Activated CD8-positive, alpha-beta memory T cell treated with anti-CD3 and anti-CD28 coated beads for 24 hours (primary cell): ENCODE measurements around the gene COL9A1.

Experiments
- DNase-seq: peaks from one replicate; pipeline ENCODE4 v3.0.0-alpha.2; 2020

Gene COL9A1

DNA sequence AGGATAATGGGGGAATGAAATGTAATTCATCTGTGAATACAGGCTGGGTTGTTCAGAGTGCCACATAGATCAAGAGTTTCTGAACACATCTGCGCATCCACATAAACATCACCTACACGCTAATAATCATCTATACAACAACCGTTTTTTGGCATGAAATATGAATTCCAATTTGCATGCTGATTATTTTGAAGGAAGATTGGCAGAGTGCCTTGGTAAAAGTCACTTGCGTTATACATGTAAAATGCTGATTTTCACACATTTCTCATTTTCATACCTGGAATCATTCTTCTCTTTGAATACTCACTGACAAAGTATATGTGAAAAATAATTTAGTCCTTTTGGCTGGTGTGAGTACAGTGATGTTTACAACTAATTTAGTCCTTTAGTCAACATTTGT lies 17.7 kb downstream of the COL9A1 start:
- DNase-seq = no peak

DNA sequence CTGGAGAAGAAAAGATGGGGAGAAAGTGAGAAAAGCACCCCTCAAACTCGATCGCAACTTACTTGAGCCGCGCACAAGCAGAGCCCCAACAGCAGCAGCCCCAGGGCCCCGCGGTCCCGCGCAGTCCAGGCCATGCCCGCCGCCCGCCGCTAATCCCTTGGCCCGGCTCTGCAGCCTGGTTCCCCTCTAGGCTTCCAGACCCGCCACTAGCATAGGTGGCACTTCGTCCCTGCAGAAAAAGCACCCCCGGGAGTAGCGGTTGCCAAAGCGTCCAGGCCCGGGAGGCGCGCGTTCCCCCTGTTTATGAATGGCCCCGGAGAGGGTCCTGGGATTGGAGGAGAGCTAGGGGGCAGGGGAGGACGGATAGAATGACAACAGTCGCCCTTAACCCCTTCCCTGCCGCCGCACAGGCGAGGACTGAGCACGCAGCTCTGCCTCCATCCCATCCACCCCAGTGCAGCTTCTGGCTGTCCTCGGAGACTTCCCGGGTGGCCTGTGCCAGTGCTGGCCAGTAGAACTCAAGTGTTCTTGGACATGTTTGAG lies 19.9 kb downstream of the COL9A1 start:
- DNase-seq = no peak

DNA sequence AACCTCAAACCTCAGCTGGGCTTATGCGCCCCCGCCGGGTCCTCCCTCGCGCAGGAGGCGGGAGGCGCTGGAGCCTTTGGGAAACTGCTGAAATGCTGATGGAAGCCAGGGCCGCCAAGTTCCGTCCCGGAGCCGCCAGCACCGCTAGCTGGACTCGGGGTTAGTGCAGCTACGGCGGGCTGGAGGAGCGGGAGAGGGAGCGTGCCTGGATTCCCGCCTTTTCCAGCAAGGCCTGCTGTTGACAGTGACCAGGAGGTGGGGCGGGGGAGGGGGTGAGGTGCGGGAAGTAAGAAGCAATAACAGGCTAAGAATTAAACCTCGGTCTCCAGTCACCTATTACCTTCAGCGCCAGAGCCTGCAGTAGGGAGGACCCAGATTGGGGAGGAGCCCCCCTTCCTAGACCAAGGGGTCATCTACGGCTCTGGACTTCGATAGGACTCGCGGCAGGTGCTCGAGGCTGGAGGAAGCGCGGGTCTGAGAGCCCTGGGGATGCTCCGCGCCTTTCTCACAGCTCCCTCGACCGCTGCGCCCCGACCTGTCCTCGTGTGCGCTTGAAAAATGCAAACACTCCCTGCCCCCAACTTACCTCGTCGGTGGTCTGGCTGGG lies 20.5 kb downstream of the COL9A1 start:
- no peak for DNase-seq

DNA sequence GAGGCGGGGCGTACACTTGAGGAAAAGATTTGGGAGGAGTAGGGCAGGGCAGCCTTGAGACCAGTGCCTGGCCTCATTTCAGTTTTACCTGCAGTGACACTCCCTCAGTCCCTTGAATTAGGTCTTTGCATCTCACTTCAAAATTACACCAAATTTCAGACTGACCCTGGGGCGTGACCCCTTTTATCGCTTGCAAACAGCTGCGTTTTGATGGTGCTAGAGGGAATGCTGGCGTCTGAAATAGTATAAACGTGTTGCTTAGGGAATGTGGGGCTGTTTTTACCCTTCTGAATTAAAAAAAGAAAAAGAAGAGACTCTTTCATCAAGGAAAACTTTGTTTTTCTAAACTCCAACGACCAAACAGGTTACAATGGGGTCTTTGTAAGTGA lies 21.0 kb downstream of the COL9A1 start:
- DNase-seq = no peak

DNA sequence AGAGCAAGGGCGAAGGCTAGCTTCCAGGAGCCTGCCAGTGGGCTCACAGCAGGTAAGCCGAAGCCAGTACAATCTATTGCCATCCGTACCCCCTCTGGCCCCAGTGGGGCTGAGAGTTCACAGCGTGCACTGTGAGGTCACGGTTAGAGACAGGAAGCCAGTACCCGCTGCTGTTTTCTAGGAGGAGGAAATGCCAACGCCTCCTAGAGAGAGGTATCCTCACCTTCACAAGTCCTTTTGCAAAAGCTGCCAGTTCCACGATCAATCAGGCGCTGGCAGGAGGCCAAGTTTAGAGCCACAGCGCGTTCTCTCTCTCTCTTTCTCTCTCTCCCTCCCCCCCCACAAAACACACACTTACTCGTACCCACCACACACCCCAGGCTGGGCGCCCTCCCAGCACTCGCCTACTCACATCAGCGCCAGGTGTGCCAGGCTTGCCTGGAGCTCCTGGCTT lies 22.5 kb downstream of the COL9A1 start:
- no peak for DNase-seq

DNA sequence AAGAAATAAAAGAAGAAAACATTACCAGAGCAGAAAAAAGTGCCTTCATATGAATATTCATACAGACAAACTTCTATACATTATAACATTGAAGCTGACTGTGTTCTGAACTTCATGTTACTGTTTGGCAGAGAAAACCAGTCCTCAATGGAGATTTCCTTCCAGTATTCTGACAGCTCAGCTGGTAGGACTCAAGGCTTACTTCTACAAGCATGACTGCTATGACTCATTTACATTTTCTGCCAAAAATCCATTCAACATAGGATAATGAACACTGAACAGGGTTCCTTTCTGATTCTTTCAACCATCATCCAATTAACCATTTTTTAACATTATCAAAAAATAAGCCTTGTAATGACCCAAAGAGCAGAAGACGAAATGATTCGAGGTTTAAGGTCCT lies 25.4 kb downstream of the COL9A1 start:
- DNase-seq = no peak

DNA sequence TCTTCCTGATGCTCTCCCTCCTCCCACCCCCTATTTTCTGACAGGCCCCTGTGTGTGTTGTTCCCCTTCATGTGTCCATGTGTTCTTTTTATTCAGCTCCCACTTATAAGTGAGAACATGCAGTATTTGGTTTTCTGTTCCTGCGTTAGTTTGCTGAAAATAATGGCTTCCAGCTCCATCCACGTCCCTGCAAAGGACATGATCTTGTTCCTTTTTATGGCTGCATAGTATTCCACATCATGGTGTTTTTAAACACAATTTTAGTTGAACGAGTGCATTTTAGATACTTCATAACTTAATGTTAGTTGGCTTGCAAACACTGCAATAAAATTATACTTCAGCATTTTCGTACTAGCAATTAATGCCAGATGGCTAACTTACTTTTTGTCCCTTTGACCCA lies 28.5 kb downstream of the COL9A1 start:
- no peak for DNase-seq

DNA sequence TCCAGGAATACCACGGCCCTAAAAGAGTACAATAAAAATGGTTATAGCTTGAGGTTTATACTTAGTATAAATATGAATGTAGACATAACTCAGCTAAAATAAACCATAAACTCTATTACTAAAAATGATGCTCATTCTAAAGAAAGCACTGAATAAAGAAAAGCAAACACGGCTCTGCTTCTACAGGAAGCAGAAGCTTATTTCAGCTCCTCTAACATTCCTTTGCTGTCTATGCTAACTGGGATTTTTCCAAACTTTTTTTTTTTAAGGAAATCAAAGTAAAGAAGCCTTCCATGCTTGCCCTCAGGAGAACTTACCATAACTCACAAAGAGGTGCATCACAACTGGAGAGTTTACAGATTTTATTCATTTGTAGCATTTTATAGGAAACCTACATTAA lies 30.8 kb downstream of the COL9A1 start:
- no peak for DNase-seq

DNA sequence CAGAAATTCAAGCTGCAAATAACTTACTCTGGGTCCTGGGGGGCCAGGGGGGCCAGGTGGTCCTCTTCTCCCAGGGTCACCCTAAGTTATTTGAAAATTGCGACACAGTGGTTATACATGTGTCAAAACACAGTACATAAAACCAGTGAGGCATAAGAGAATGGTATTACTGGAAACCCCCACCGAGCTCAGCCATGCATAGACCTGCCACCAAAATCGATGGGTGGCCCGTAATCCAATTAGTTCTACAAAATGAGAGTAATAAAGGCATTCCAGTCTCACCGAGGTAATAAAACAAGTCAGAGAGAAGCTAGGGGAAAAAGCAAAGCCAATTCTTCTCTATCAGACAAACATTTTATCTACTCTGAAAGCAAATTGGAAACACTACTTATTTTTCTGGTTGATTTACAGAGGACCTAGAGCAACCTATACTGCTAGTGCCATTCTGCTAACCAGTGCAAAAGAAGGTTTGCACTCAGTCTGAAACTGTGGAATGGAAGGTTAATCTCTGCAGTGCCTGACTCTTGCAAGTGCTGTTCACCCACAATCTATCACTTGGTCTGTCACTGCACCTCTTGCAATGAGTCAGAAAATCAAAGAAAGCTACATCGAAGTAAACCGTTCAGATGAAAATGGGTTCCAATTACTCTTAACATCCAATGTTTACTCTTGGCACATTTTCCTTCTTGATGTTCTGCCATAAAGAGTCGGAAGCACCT lies 32.4 kb downstream of the COL9A1 start:
- no peak for DNase-seq

DNA sequence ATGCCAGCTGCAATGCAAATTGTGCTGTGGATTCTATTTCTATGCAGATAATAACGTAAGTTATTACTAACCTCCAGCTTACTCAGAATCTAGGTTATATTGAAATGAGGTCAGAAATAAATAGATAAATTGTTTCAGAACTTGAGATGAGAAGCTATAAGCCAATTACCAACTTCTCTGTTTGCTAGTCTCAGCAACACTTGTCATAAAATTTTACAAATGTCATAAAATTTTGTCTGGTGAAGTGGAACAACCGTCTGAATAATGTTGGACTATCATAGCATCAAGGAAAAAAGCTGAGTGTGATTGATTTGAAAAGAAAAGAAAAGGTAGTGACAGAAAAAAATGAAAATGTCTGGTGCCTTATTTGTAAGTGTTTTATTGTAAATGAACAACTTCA lies 36.7 kb downstream of the COL9A1 start:
- no peak for DNase-seq

DNA sequence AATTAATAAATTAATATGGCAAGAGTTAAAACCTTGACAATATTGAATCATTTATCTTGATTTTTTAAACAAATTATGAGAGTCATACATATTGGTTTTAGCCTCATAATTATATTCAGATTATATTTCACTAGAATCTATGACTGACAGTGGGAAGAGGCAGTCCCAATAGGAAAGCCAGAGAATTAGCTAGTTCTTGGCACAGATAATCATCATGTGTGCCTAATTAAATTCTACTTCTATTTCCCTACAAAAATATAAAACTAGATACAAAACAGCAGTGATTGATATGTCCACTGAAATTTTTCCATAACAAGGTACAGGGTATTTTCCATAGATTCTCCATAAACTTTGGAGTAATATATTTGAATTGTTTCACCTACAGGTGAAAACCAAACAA lies 38.6 kb downstream of the COL9A1 start:
- DNase-seq = no peak

DNA sequence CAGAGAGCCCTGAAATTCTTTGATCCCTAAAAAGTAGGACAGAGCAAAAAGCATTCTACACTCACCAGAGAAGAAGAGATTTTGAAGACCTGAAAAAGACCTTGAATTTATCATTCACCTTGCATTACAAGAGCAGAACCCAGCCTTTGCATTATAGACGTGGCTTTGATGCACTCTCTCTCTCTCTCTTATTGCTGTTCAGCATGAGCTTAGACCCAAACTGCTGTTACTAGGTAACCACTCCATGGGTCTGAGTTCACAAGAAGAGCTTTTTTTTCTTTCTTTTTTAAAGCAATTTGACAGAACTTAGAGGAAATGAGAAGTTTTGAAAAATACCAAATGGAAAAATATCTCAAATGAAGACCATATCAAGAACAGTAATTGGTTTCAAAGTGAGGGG lies 44.4 kb downstream of the COL9A1 start:
- DNase-seq = no peak

DNA sequence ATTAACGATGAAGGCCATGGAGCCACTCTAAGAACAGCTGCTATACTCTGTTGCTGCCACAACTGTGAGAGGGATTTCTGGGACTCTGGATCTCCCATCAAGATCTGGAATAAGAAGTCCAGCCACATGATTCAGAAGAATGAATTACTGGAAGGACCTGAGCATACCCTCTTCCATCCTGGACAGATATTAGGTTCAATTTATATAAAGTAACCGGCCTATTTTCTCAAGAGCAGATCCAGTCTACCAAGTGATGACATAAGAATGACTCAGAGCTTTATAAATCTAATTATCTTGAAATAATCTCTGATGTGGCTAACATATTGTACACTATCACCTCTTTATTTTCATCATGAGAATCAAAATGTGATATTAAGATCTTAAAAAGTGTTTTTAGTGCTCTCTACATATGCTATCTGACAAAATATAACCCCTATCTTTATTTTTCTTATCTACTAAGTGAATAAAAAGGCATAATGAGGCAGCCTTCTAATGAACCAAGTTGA lies 45.1 kb downstream of the COL9A1 start:
- DNase-seq = no peak

DNA sequence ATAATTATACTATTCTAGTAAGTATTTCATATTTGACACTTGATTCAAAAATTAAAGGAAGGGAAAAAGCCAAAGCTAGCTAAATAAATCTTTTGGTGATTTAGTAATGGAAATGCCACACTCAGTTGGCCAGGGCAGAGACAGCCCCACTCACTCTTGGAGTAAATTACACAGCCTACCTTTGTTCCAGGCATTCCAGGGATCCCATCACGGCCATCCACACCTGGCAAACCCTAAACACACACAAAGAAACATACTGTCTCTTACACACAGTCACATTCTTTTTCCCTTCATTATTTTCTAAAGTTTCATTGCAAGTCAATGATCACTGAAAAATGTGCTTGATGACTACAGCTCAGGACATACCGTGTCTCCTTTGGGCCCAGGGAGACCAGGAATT lies 48.1 kb downstream of the COL9A1 start:
- DNase-seq = no peak

DNA sequence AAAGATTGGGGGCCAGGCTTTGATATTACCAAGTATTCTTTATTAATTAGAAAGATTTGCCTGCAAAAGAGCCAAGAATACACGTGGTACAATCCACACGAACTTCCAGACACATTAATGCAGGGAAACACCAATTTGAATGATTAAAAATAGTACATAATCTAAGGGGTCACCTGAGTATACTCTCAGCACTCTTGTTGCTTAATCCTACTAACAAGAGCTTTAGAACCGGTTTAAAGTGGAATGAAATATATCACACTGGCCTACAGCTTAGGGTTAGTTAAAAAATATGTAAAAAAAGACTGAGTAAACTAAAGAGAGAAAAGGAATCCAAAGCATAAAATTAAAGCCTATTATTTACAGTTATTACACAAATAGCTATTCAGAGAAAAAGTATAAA lies 49.0 kb downstream of the COL9A1 start:
- no peak for DNase-seq

DNA sequence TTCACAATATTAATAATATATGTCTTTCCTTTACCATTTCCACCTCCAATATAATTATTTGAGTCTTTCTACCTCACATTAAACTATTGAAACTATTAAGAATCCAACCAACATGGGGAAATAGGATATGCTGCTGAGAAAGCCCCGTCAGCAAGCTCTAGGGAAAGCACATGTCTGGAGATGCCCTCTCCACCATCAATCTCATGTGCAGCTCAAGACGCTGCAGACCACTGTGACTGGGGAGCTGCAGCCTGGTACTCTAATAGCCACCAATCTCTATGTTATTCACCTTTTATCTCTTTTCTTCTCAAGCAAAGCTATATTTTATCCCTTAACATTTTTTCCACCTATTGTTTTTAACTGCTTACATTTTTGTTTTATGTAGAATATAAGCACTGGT lies 50.3 kb downstream of the COL9A1 start:
- no peak for DNase-seq

DNA sequence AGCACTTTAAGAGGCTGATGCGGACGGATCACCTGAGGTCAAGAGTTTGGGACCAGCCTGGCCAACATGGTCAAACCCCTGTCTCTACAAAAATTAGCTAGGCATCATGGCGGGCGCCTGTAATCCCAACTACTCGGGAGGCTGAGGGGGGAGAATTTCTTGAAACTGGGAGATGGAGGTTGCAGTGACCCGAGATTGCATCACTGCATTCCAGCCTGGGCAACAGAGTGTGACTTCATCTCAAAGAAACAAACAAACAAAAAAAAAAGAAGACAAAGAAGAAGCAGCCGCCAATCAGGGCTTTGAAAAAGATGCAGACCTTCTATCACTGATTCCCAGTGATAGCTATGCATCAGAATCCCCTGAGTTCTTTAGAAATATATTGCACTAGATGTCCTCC lies 56.8 kb downstream of the COL9A1 start:
- DNase-seq = no peak

DNA sequence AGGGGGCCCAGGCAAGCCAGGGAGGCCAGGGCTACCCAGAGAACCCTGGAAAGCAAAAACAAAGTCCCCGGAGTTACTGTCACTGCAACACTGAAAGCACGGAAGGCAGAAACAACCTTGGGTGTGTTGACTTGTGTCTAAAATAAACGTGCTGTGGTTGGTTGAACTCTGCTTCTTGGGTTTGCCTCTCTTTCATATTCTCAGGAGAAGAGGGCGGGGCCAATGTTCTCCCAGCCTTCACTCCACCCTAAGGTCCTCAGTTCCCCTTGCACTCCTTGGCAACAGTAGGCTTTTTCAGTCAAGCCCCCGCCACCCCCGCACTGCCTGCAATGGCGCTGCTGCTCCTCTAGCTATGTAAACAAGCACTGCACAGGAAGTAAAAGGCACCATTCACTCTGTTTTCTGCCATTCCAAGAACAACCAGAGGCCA lies 60.9 kb downstream of the COL9A1 start:
- DNase-seq = no peak

DNA sequence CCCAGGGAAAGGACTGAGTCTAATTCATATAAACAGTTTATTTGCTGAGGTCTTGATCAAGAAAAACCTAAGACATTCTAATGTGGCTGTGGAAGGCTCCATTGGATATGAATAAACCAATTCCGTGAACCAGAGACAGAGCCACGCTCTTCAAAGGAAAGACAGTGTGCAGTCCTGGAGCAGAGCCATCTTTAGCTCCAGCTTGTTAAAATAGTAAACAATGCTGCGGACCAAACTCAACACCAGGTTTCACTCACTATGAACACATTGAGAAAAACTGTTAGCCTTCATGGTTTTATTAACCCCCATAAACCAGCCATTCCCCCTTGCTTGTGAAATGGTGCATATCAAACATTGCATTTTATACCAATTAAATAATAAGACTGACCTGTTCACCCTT lies 61.9 kb downstream of the COL9A1 start:
- no peak for DNase-seq

DNA sequence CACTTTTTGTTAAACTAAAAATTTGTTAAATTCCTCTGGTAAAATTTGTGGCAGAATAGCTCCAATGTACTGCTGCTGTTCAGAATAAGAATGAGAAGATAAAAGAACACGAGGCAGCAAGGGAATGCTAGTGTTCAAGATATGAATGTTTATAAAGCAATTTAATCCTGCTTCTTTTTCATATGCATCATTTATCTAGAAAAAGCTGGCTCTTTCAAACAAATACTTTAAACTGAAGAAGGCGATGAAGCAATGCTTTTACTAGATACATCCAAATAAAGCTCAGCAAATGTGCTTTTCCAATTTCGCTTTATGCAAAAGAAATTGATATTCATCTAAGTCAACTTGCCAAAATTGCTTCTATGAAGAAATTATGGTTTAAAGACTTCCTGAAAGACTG lies 66.5 kb downstream of the COL9A1 start:
- no peak for DNase-seq

DNA sequence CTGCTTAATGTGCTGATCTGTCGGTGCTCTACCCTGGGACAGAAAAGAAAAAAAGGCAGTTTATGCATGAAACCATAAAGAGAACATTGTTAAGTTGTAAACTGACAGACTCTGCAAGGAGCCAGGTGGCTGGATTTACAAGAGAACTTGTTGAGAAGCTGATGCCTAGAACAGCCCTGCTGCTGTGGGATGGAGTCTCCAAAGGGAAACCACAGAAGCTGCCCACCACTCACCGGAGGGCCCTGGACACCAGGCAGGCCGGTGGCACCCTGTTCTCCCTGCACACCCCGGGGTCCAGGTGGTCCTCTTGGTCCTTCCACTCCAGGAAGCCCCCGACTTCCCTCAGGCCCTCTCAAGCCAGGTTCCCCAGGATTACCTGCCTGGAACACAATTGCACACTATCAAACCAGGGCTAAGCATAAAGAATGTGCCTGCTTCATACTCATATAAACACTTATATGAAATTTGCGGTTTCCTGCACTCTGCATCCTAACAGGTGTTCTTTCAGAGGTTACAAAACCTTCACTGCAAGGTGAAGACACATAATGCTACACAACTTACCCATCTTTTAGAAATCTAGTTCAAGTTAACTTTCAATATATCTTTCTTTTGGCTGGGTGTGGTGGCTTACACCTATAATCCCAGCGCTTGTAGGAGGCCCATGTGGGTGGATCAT lies 68.2 kb downstream of the COL9A1 start:
- DNase-seq = no peak

DNA sequence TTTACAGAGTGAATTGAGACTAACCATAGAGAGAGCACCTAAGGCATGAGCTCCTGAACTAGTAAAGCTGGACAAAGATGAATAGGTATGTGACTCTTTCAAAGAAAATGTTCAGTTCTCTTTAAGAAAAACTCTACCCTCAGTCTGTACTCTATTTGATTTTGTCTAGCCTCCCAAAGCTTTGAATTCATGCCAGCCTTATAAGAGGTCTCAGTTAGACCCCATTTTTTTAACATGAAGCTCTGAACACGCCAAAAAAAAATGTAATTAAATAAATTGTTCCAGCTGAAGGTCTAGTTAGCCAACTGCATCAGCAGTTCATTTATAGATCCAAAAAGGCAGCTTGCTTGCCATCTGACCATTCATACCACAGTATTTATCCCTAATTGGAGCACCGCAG lies 71.6 kb downstream of the COL9A1 start:
- DNase-seq = no peak

DNA sequence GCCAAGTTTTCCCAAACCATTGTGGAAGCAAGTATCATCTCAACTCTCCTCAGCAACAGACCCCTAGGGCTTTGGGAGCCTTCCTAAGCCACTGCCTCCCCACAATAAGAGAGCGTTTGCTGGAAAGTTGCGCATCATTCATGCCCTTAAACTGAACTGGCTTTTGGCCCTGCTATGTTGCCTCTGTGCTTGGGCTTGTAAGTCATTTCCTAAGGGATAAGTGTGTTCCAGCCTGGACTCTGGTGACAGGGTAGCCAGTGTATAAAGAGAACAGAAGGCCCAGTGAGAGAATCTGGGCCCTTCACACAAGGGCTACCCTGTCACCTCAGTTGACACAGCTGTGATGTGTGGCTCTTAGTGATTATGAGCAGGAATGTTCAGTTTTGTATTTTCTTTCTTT lies 77.8 kb downstream of the COL9A1 start:
- no peak for DNase-seq

DNA sequence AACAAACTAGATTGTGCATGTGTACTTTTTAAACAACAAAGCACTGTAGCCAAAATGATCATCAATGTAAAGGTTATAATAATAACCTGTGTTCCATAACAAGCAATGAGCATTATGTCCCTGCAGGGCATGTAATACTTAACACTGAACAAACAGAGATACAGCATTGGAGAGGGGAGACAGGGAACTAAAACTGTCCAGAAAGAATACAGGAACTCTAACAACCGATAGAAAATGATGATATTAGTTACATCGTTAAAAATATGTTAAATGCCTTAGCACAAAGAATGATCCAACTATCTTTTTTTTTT lies 80.5 kb downstream of the COL9A1 start:
- DNase-seq = no peak
